Measurements from ENCODE around the gene CASKIN2.

DNA sequence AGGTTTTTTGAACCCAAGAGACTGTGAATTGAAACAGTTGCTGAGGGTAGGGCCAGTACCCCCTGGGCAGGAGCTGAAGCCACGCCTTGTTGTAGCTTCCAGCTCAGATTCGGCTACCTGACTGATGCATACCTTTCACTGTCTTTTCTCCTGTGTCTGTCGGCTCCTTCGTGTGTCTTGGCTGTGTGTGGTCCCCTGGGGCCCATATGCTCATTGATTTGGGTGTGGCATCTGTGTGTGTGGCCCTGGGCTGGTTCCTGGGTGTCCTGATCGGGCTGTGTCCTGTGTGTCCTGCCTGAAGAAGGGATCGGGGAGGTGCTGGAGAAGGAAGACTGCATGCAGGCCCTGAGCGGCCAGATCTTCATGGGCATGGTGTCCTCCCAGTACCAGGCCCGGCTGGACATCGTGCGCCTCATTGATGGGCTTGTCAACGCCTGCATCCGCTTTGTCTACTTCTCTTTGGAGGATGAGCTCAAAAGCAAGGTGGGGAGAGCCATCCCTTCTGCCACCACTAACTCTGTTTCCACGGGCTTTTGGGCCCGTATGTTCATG is 20.9 kb downstream of the CASKIN2 start:
- no peak for TF ChIP-seq CTCF (IDR thresholded peaks at IDR 0.05)
- TF ChIP-seq POLR2A (IDR thresholded peaks at IDR 0.05) = no peak
